HUES6 (cell line): ENCODE data around the gene OR2A1.
"Not testable (repeated sequence)": the region's sequence is repeated elsewhere in the genome, so short reads cannot be mapped to it uniquely, and the experiment has no call there.

ENCODE experiments used
- H3K27ac ChIP-seq: 2 replicates; pipeline ENCODE4 v1.7.0; 2013; ENCODE audit warnings: low read depth, mild to moderate bottlenecking, low read length, inconsistent platforms
- H3K27me3 ChIP-seq: 2 replicates; pipeline ENCODE4 v1.6.1; 2013; ENCODE audit warnings: low read length; ENCODE audit not compliant: control insufficient read depth, insufficient read depth
- H3K36me3 ChIP-seq: 2 replicates; pipeline ENCODE4 v1.6.1; 2013; ENCODE audit warnings: low read length; ENCODE audit not compliant: control insufficient read depth, insufficient read depth
- H3K4me1 ChIP-seq: 2 replicates; pipeline ENCODE4 v1.6.1; 2013; ENCODE audit warnings: low read length; ENCODE audit not compliant: control insufficient read depth, insufficient read depth
- H3K4me3 ChIP-seq: 2 replicates; pipeline ENCODE4 v1.5.1; 2013; ENCODE audit warnings: low read depth, low read length
- H3K9ac ChIP-seq: one replicate; pipeline ENCODE4 v1.6.1; 2013; ENCODE audit warnings: mild to moderate bottlenecking, low read length
- H3K9me3 ChIP-seq: 2 replicates; pipeline ENCODE4 v1.6.1; 2013; ENCODE audit warnings: low read depth, low read length; ENCODE audit not compliant: control insufficient read depth, insufficient read depth

Gene OR2A1, protein sequence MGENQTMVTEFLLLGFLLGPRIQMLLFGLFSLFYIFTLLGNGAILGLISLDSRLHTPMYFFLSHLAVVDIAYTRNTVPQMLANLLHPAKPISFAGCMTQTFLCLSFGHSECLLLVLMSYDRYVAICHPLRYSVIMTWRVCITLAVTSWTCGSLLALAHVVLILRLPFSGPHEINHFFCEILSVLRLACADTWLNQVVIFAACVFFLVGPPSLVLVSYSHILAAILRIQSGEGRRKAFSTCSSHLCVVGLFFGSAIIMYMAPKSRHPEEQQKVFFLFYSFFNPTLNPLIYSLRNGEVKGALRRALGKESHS

DNA sequence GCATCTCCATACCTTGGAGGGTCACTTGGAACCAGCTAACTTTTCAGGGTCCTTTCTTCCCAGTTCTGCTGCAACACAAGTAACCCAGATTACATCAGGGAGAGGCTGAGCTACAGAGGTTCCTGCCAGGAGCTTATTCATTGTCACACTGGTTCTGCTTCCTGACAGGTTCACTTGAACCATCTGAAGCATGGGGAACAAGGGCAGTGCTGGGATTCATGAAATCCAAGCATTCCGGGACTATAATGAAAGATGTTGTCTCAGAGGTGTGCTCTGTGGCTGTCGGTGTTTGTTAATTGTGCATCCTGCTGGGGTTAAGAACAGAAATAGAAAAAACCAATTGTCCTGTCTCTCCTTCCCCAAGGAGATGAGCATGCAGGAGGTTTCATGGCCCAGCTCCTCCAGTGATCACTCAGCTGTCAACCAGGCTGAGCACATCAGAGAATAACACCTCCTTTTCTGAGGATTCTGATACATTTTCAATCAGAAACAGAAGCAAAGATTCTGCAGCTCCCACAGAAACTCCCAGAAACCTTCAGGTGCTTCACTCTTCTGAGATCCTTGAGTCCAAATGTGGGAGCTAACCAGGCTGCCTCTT is at the start of gene OR2A1:
OR2A1 (plus strand) TSS at position 548 of the 598 bp plus-strand sequence. CDS start 5,706 bp downstream, outside the sequence.
- not testable (repeated sequence) for H3K27ac ChIP-seq, H3K36me3 ChIP-seq, H3K27me3 ChIP-seq, H3K4me1 ChIP-seq, H3K9me3 ChIP-seq, H3K9ac ChIP-seq, H3K4me3 ChIP-seq

DNA sequence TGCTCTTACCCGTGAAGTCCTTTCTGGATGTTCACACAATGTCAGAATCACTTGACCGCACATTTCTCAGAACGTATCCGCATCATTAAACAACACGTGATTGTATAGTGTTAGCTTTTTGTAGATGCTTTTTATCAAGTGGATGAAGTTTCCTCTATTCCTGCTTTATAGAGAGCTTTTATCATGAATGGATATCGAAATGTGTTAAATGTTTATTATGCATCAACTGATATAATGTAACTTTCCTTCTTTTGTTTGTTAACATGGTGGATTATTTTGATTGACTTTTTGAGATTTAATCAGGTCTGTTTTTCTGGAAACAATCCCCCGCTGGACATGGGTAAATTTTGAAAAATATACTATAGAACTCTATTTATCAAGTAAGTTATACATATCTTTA is 47.5 kb upstream of the OR2A1 start, which contains the start of gene OR2A7:
OR2A7 (minus strand) TSS at position 101 of the 400 bp plus-strand sequence. CDS start 5,164 bp downstream, outside the sequence.
- H3K27me3 ChIP-seq, H3K27ac ChIP-seq, H3K4me1 ChIP-seq, H3K9me3 ChIP-seq, H3K4me3 ChIP-seq, H3K9ac ChIP-seq, H3K36me3 ChIP-seq: not testable (repeated sequence)

DNA sequence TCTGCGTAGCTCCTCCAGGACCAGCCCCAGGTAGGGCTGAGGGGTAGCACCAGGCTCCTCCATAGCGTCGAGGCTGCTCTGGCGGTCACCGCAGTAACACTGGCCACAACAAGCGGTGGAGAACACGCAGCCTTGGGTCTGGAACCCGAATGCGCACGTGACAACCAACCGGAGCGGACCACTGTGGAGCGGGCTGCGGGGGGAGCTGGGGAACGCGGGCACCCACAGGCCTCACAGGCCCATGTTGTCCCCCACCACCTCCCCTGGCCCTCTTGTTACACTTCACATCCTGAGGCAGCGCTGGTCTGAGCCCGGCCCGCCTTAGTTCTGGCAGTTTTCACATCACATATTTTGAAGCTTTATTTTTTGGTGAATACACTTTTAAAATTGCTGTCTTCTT is 43.0 kb upstream of the OR2A1 start, which contains the start of gene CTAGE8:
CTAGE8 (minus strand) TSS at position 101 of the 400 bp plus-strand sequence; CDS start at position 63, 38 bp downstream.
- not testable (repeated sequence) for H3K9me3 ChIP-seq

DNA sequence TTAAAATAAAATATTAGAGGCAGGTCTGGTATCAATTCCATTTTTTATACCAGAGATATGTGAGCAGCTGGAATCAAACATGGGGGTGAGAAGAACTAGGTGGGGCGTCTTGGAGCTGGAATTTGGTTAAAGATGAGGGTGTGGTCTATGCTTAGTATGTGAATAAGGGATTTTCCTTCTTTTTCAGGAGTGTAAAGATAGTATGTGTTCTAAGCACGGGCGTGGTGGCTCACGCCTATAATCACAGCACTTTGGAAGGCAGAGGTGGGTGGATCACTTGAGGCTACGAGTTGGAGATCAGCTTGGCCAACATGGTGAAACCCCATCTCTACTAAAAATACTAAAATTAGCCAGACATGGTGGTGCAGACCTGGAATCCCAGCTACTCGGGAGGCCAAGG is 36.9 kb upstream of the OR2A1 start:
- not testable (repeated sequence) for H3K27ac ChIP-seq, H3K36me3 ChIP-seq, H3K27me3 ChIP-seq, H3K9ac ChIP-seq, H3K4me1 ChIP-seq, H3K4me3 ChIP-seq, H3K9me3 ChIP-seq

More for the DNA sequence above, 43.0 kb upstream of the OR2A1 start, which contains the start of gene CTAGE8:
- H3K4me1 ChIP-seq, H3K27ac ChIP-seq, H3K4me3 ChIP-seq, H3K9ac ChIP-seq, H3K36me3 ChIP-seq, H3K27me3 ChIP-seq: not testable (repeated sequence)

DNA sequence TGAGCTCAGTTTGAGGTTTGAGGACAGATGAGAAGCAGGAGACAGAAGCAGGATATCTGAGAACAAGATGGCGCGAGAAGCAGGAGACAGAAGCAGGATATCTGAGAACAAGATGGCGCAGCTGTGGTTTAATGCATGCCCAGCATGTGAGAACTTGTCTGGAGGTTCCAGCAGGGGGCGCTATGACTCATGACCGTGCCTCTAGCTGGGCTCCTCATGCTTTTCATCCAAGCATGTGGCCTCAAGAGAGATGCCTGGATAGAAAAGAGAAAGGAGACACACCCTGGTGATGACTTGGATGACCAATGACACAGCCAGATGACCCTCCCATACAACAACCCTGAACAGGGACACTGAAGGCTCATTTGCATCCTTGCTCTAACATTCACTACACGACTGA is 32.2 kb upstream of the OR2A1 start:
- not testable (repeated sequence) for H3K36me3 ChIP-seq, H3K27ac ChIP-seq, H3K9me3 ChIP-seq, H3K9ac ChIP-seq, H3K4me3 ChIP-seq, H3K27me3 ChIP-seq, H3K4me1 ChIP-seq

DNA sequence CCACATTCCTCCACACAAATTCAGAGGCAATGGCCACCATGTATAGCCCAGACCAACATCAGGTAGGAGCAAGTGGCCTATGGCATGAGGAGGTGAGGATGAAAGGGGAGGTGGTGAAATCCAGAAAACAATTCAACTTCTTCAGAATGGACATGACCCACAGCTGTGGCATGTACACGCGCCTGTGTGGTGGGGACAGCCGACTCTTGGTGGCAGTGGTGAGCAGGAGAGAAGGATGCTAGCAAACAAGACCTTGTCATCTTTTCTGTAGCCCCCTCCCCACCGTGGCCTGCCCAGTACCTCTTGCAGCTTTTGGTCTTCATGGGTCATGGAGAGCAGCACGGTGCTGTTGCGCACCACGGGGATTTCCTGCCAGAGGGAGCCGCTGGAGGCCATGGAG is 30.2 kb upstream of the OR2A1 start:
- not testable (repeated sequence) for H3K9ac ChIP-seq

DNA sequence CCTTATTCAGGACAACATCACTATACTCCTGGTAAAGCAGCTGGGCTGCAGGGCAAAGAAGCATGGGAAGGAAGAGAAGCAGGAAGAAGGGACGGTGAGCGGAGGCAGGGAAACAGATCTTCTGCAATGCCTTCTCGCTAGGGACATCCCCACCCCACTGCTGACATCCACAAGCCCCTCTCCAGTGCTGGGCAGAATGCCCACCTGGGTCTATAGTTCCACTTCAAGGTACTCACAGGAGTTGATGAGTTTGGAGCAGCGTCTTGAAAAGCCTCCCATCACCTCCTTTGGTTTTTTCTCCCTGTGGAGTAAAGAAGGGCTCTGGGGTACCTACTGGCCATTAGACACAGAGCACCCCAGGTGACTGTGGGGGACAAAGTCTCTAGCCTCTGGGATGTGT is 29.7 kb upstream of the OR2A1 start:
- not testable (repeated sequence) for H3K36me3 ChIP-seq, H3K4me3 ChIP-seq, H3K4me1 ChIP-seq, H3K9ac ChIP-seq, H3K27me3 ChIP-seq, H3K9me3 ChIP-seq, H3K27ac ChIP-seq

More for the DNA sequence above, 30.2 kb upstream of the OR2A1 start:
- H3K4me3 ChIP-seq, H3K27ac ChIP-seq, H3K4me1 ChIP-seq, H3K36me3 ChIP-seq, H3K27me3 ChIP-seq, H3K9me3 ChIP-seq: not testable (repeated sequence)

DNA sequence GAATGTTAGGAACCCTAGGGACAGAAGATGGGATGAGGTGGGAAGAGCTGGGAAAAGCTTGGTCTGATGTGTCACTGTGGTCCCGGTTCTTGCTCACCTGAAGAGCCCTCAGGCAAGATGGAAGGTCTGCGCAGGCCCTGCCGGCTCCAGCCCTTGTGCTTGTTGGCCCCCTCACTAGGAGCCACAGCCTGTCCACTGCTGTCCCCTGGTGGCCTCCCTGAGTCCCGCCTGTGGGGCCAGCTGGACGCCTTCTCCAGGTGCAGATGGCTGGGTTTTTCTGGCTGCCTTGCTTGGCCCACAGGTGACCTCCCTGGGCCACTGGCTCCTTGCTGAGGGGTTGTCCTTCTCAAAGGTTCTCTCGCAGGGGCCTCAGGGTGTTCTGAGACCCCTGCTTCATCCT is 28.5 kb upstream of the OR2A1 start:
- H3K9ac ChIP-seq, H3K4me1 ChIP-seq, H3K4me3 ChIP-seq, H3K27me3 ChIP-seq, H3K27ac ChIP-seq, H3K9me3 ChIP-seq, H3K36me3 ChIP-seq: not testable (repeated sequence)

DNA sequence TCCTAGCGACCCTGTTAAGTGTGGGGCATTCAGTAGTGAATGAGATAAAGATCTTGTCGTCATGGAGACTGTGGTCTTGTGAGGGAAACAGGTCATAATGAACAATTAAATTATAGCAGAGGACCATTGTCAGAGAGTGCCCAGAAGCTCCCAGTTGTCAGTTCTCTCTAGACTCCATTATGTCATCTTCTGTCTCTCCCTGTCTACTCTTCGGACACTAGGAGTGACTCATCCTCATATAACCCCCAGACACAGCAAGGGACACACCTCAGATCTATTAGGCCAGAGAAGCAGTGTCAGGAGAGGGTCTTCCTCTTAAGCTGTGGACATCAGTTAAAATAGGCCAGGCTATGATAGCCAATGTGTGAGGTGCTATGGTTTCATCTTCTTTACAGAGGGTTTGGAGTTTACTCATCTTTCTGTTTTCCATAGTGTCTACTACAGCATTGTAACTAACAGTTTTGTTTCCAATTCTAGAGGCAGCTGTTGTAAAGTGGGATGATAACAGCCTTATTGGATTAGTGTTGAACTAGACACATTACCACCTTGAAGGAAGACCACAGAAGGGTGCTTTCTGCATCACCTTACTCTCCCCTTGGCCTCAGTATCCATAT is 24.9 kb upstream of the OR2A1 start:
- not testable (repeated sequence) for H3K27ac ChIP-seq, H3K9me3 ChIP-seq, H3K36me3 ChIP-seq, H3K4me1 ChIP-seq, H3K27me3 ChIP-seq, H3K9ac ChIP-seq, H3K4me3 ChIP-seq

DNA sequence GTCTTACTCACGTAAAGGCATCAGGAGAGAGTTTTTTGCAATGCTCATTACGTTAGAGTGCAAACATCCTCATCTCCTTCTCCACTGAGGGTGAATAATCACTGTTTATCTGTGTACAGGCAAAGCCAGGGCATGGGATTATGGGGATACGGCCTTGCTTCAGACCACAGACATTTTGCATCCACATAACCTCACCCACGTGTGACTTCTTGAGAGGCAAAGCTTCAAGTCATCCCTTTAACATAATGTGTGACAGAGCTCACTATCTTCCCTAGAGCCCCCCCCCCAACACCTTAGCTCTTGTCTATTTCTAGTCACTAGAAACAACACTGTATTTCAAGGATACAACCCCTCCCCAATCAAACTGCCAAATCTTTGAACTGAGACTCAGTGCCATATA is 20.6 kb upstream of the OR2A1 start:
- not testable (repeated sequence) for H3K36me3 ChIP-seq, H3K4me3 ChIP-seq, H3K9me3 ChIP-seq, H3K27me3 ChIP-seq, H3K9ac ChIP-seq, H3K4me1 ChIP-seq, H3K27ac ChIP-seq

DNA sequence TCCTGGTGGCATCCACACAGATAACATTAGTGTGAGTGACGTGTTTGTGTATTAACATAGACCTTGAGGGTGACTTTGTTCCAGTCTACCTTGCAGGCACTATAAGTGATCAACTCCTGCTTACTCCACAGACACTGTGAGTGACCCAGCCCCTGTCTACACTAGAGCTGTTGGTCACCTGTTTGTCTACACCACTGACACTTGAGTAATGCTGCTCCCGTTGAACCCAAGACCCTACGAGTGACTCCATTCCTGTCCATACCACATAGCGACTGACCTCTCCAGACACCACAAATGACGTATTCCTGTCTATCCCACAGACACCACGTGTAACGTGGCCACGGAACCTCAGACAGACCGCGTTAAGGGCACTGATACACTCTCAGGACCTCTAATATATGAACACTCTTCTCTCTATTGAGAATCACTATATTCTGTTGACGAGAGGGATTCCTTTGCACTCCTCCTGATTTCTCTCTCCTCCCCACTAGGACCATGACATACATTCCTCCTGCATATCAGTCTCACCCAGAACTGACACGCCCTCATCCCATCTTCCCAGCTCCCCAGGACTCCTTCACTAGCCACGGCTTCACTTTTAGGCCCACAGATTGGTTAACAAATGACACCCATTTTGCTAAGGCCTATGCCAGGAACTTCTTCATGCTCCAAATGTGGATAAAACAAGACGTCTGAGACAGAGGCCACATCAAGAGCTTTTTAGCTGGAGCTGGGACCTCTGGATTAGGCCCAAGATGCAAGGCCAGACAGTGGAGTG is 19.6 kb upstream of the OR2A1 start:
- H3K9ac ChIP-seq, H3K36me3 ChIP-seq, H3K9me3 ChIP-seq, H3K27me3 ChIP-seq, H3K4me3 ChIP-seq, H3K4me1 ChIP-seq, H3K27ac ChIP-seq: not testable (repeated sequence)
